OCI-LY1 (cell line): ENCODE data around the gene NUDC.

Experiments
- H2AFZ ChIP-seq: fragments of 200-600 bp; sonication (generic), shearing (Covaris generic); 2 replicates; pipeline ENCODE4 v1.6.0; 2014; ENCODE audit warnings: antibody characterized with exemption, mild to moderate bottlenecking, low read length
- H3F3A ChIP-seq: fragments of 200-600 bp; sonication (generic), shearing (Covaris generic); 2 replicates; pipeline ENCODE4 v1.6.0; 2014; ENCODE audit warnings: mild to moderate bottlenecking, antibody characterized with exemption, low read length, moderate library complexity; ENCODE audit not compliant: insufficient read depth
- H3K27ac ChIP-seq: fragments of 200-600 bp; sonication (generic); 2 replicates; pipeline ENCODE4 v1.5.1; 2014; ENCODE audit warnings: low read length, mixed run types, mild to moderate bottlenecking, low read depth; ENCODE audit not compliant: poor library complexity, severe bottlenecking
- H3K27me3 ChIP-seq: fragments of 200-600 bp; sonication (generic); 2 replicates; pipeline ENCODE4 v1.6.0; 2014; ENCODE audit warnings: antibody characterized with exemption, mild to moderate bottlenecking, low read length, moderate library complexity; ENCODE audit not compliant: insufficient read depth
- H3K36me3 ChIP-seq: fragments of 200-600 bp; sonication (generic); 2 replicates; pipeline ENCODE4 v1.6.1; 2014; ENCODE audit warnings: mild to moderate bottlenecking, antibody characterized with exemption, low read length, moderate library complexity, mixed read lengths; ENCODE audit not compliant: insufficient read depth
- H3K4me1 ChIP-seq: fragments of 200-600 bp; sonication (generic); 2 replicates; pipeline ENCODE4 v1.5.1; 2014; ENCODE audit warnings: mild to moderate bottlenecking, low read length, moderate library complexity; ENCODE audit not compliant: insufficient read depth, severe bottlenecking
- H3K4me2 ChIP-seq: fragments of 200-600 bp; sonication (generic), shearing (Covaris generic); 2 replicates; pipeline ENCODE4 v1.6.1; 2014; ENCODE audit warnings: low read length
- H3K4me3 ChIP-seq: fragments of 200-600 bp; sonication (generic); 2 replicates; pipeline ENCODE4 v1.5.1; 2014; ENCODE audit warnings: low read length, low read depth, mild to moderate bottlenecking, mixed read lengths; ENCODE audit not compliant: poor library complexity, severe bottlenecking
- H3K79me2 ChIP-seq: fragments of 200-600 bp; shearing (Covaris generic); 2 replicates; pipeline ENCODE4 v1.6.1; 2016; ENCODE audit warnings: mixed run types, low read length, mixed read lengths; ENCODE audit not compliant: insufficient read depth
- H3K9ac ChIP-seq: fragments of 200-600 bp; sonication (generic), shearing (Covaris generic); 2 replicates; pipeline ENCODE4 v1.6.1; 2014; ENCODE audit warnings: mild to moderate bottlenecking, low read length, mixed read lengths
- H3K9me2 ChIP-seq: fragments of 200-600 bp; sonication (generic), shearing (Covaris generic); 2 replicates; pipeline ENCODE4 v1.6.1; 2014; ENCODE audit warnings: low read depth, mild to moderate bottlenecking, low read length, mixed read lengths
- H3K9me3 ChIP-seq: fragments of 200-600 bp; shearing (Covaris generic); 2 replicates; pipeline ENCODE4 v1.6.1; 2014; ENCODE audit warnings: low read length, mixed read lengths
- H4K20me1 ChIP-seq: fragments of 200-600 bp; sonication (generic), shearing (Covaris generic); 2 replicates; pipeline ENCODE4 v1.6.0; 2016; ENCODE audit warnings: mild to moderate bottlenecking, low read length; ENCODE audit not compliant: insufficient read depth
- CTCF ChIP-seq: fragments of 200-600 bp; sonication (generic), shearing (Covaris generic); IDR thresholded peaks from 2 replicates; pipeline ENCODE4 v1.5.1; 2017; ENCODE audit warnings: mild to moderate bottlenecking, antibody characterized with exemption, low read length, moderate library complexity, mixed read lengths
- EZH2 ChIP-seq: fragments of 200-600 bp; sonication (generic), shearing (Covaris generic); IDR thresholded peaks from 2 replicates; pipeline ENCODE4 v1.8.0; 2017; ENCODE audit warnings: borderline replicate concordance, mixed run types, mild to moderate bottlenecking, antibody characterized with exemption, low read length, moderate library complexity, mixed read lengths

The NUDC gene

DNA sequence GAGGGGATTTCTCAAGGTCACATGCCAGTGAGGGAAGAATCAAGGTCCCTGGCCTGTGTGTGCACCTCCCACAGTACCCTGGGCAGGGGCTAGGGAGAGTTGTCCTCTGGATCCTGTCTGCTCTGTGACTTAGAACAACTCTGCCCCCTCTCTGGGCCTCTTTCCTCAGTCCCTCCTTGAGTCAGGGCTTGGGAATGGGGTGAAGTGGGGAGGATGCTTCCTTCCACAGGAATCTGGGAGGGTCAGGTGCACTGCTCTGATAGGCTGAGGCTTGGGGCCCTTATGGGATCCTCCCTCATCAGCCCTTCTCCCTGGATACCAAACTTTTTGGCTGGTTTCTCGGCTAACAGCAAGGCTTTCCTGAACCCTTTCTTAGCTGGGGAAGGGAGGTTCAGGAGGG, 74.5 kb downstream of the NUDC start:
- no peak overlapping the region for H3K4me2 ChIP-seq
- H2AFZ ChIP-seq: no peak overlapping the region
- H3K4me1 ChIP-seq: peaks cover 14% of the 10 kb centered on the region
- H3K79me2 ChIP-seq: no peaks in the 10 kb centered on the region
- no peaks in the 10 kb centered on the region for H3K36me3 ChIP-seq
- no peak overlapping the region for H3K9ac ChIP-seq
- H3F3A ChIP-seq: no peaks in the 10 kb centered on the region
- no peak overlapping the region for H3K4me3 ChIP-seq
- H3K27me3 ChIP-seq: peaks cover 8% of the 10 kb centered on the region
- TF ChIP-seq EZH2 (no peak), CTCF (no peak)
- H3K9me2 ChIP-seq: no peaks in the 10 kb centered on the region
- H3K9me3 ChIP-seq: no peaks in the 10 kb centered on the region
- no peak overlapping the region for H3K27ac ChIP-seq
- no peaks in the 10 kb centered on the region for H4K20me1 ChIP-seq
